ENCODE data around the gene ADGRG6.

Gene ADGRG6

GRCh38 chr6:142485256-142485655 is 183.4 kb downstream of the ADGRG6 start:
- DNase-seq (ENCODE audit: low read depth, low spot score), result no peak

GRCh38 chr6:142489722-142490610 is 188.2 kb downstream of the ADGRG6 start:
- no peak for DNase-seq (ENCODE audit: low read depth, low spot score)
